ENCODE data around the gene PCNT.

Gene PCNT

DNA sequence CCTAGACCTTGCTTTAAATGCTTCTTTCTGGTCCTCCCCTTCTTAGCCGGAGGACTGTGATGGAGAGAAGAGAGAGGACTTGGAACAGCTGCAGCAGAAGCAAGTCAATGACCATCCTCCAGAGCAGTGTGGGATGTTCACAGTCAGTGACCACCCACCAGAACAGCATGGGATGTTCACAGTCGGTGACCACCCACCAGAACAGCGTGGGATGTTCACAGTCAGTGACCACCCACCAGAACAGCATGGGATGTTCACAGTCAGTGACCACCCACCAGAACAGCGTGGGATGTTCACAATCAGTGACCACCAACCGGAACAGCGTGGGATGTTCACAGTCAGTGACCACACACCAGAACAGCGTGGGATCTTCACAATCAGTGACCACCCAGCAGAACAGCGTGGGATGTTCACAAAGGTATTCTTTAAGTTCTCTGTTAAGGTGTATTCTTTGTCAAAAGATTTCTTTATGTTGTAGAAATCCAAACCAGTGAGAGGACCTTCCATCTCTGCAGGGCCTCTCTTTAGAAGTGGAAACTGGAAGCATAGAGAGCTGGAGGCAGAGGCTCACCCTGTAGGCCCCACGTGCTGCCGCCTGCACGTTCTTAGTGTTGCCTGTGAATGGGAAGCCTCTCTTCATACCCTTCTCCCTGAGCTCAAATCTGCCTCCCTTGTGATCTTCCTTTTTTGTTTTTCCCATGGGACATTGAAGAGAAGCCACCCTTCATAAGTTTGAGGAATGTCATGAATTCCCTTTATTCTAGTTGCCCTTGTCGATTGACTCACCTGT, 10.6 kb downstream of the PCNT start:
- H3K4me3 ChIP-seq (ENCODE audit: low read depth, low read length) = no peak overlapping the region
- H3K36me3 ChIP-seq (ENCODE audit: insufficient read depth, low read length) = peaks cover 34% of the 10 kb centered on the region
- peaks cover 31% of the 10 kb centered on the region for H3K79me2 ChIP-seq (ENCODE audit: control insufficient read depth, insufficient read depth, low read length, unreplicated experiment)
- H2AFZ ChIP-seq (ENCODE audit: low read length, unreplicated experiment) = no peak overlapping the region
- H3K27me3 ChIP-seq (ENCODE audit: insufficient read depth, low read length) = no peaks in the 10 kb centered on the region
- peaks cover 12% of the 10 kb centered on the region for H3K4me1 ChIP-seq (ENCODE audit: control insufficient read depth, insufficient read depth, low read length, unreplicated experiment)
- H3K27ac ChIP-seq (ENCODE audit: low read depth, low read length) = no peak overlapping the region

GRCh38 chr21:46336603-46337002, 12.6 kb downstream of the PCNT start:
- Histone ChIP-seq H3K36me3 (ENCODE audit: insufficient read depth, low read length) (peaks cover 40% of the 10 kb centered on the region), H2AFZ (ENCODE audit: low read length, unreplicated experiment) (no peak overlapping the region), H3K4me3 (ENCODE audit: low read depth, low read length) (no peak overlapping the region), H3K79me2 (ENCODE audit: control insufficient read depth, insufficient read depth, low read length, unreplicated experiment) (peaks cover 21% of the 10 kb centered on the region), H3K4me1 (ENCODE audit: control insufficient read depth, insufficient read depth, low read length, unreplicated experiment) (peaks cover 12% of the 10 kb centered on the region), H3K27me3 (ENCODE audit: insufficient read depth, low read length) (no peaks in the 10 kb centered on the region), H3K27ac (ENCODE audit: low read depth, low read length) (no peak overlapping the region)

- H3K36me3 ChIP-seq (ENCODE audit: insufficient read depth, low read length) = peaks cover 34% of the 10 kb centered on the region
- H3K79me2 ChIP-seq (ENCODE audit: control insufficient read depth, insufficient read depth, low read length, unreplicated experiment) = peaks cover 42% of the 10 kb centered on the region
- H3K4me1 ChIP-seq (ENCODE audit: control insufficient read depth, insufficient read depth, low read length, unreplicated experiment) = no peaks in the 10 kb centered on the region
- H3K4me3 ChIP-seq (ENCODE audit: low read depth, low read length) = no peak overlapping the region
- H3K27ac ChIP-seq (ENCODE audit: low read depth, low read length) = no peak overlapping the region
- H3K27me3 ChIP-seq (ENCODE audit: insufficient read depth, low read length) = no peaks in the 10 kb centered on the region
- H2AFZ ChIP-seq (ENCODE audit: low read length, unreplicated experiment) = no peak overlapping the region
These were observed 17.0 kb downstream of the PCNT start for GRCh38 chr21:46340998-46341397.

GRCh38 chr21:46344219-46344915, 20.4 kb downstream of the PCNT start:
- Histone ChIP-seq H3K36me3 (ENCODE audit: insufficient read depth, low read length) (peaks cover 17% of the 10 kb centered on the region), H3K27ac (ENCODE audit: low read depth, low read length) (no peak overlapping the region), H3K79me2 (ENCODE audit: control insufficient read depth, insufficient read depth, low read length, unreplicated experiment) (peaks cover 29% of the 10 kb centered on the region), H3K4me3 (ENCODE audit: low read depth, low read length) (no peak overlapping the region), H2AFZ (ENCODE audit: low read length, unreplicated experiment) (no peak overlapping the region), H3K27me3 (ENCODE audit: insufficient read depth, low read length) (no peaks in the 10 kb centered on the region), H3K4me1 (ENCODE audit: control insufficient read depth, insufficient read depth, low read length, unreplicated experiment) (no peaks in the 10 kb centered on the region)

DNA sequence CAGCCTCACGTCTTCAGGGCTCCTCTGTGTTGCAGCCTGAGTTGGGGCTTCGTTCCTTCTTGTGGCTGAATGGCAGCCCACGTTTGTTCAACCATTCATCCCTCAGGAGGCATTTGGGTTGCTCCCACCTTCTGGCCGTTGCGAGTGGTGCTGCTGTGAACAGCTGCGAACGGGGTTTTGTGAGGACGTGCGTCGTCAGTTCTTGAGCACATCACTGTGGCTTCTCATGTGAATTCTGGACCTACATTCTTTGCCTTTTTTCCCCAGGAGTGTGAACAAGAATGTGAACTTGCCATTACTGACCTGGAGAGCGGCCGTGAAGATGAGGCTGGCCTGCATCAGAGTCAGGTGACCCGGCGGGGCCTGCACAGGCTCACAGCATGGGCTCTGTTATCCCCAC, 21.9 kb downstream of the PCNT start:
- peaks cover 13% of the 10 kb centered on the region for H3K36me3 ChIP-seq (ENCODE audit: insufficient read depth, low read length)
- H3K4me3 ChIP-seq (ENCODE audit: low read depth, low read length) = no peak overlapping the region
- H3K27ac ChIP-seq (ENCODE audit: low read depth, low read length) = no peak overlapping the region
- H3K79me2 ChIP-seq (ENCODE audit: control insufficient read depth, insufficient read depth, low read length, unreplicated experiment) = peaks cover 21% of the 10 kb centered on the region
- H3K27me3 ChIP-seq (ENCODE audit: insufficient read depth, low read length) = no peaks in the 10 kb centered on the region
- H3K4me1 ChIP-seq (ENCODE audit: control insufficient read depth, insufficient read depth, low read length, unreplicated experiment) = no peaks in the 10 kb centered on the region
- H2AFZ ChIP-seq (ENCODE audit: low read length, unreplicated experiment) = no peak overlapping the region

GRCh38 chr21:46346296-46347202, 22.6 kb downstream of the PCNT start:
- no peak overlapping the region for H3K4me3 ChIP-seq (ENCODE audit: low read depth, low read length)
- H3K27me3 ChIP-seq (ENCODE audit: insufficient read depth, low read length) = no peaks in the 10 kb centered on the region
- H2AFZ ChIP-seq (ENCODE audit: low read length, unreplicated experiment) = no peak overlapping the region
- H3K36me3 ChIP-seq (ENCODE audit: insufficient read depth, low read length) = peaks cover 16% of the 10 kb centered on the region
- H3K27ac ChIP-seq (ENCODE audit: low read depth, low read length) = no peak overlapping the region
- no peaks in the 10 kb centered on the region for H3K4me1 ChIP-seq (ENCODE audit: control insufficient read depth, insufficient read depth, low read length, unreplicated experiment)
- H3K79me2 ChIP-seq (ENCODE audit: control insufficient read depth, insufficient read depth, low read length, unreplicated experiment) = peaks cover 21% of the 10 kb centered on the region

DNA sequence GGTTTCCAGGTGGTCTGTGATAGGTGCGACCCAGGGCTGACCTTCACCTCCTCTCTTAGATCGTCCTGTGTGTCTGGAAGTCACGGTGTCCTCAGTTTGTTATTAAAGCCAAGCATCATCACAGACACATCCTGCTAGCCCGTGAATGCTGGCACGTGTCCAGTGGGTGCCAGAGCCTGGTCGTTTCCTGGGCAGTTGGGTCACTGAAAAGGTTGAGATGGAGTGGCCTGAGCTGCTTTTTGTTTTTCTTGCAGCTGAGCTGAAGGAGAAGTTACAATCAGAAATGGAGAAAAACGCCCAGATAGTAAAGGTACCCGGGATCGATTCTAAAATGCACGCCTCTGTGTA, 23.2 kb downstream of the PCNT start:
- Histone ChIP-seq H3K4me3 (ENCODE audit: low read depth, low read length) (no peak overlapping the region), H3K4me1 (ENCODE audit: control insufficient read depth, insufficient read depth, low read length, unreplicated experiment) (no peaks in the 10 kb centered on the region), H3K79me2 (ENCODE audit: control insufficient read depth, insufficient read depth, low read length, unreplicated experiment) (peaks cover 21% of the 10 kb centered on the region), H3K27ac (ENCODE audit: low read depth, low read length) (no peak overlapping the region), H3K27me3 (ENCODE audit: insufficient read depth, low read length) (no peaks in the 10 kb centered on the region), H2AFZ (ENCODE audit: low read length, unreplicated experiment) (no peak overlapping the region), H3K36me3 (ENCODE audit: insufficient read depth, low read length) (peaks cover 16% of the 10 kb centered on the region)

GRCh38 chr21:46347791-46348381, 23.9 kb downstream of the PCNT start:
- Histone ChIP-seq H3K4me1 (ENCODE audit: control insufficient read depth, insufficient read depth, low read length, unreplicated experiment) (no peaks in the 10 kb centered on the region), H3K36me3 (ENCODE audit: insufficient read depth, low read length) (peaks cover 16% of the 10 kb centered on the region), H2AFZ (ENCODE audit: low read length, unreplicated experiment) (no peak overlapping the region), H3K79me2 (ENCODE audit: control insufficient read depth, insufficient read depth, low read length, unreplicated experiment) (peaks cover 21% of the 10 kb centered on the region), H3K27me3 (ENCODE audit: insufficient read depth, low read length) (no peaks in the 10 kb centered on the region), H3K4me3 (ENCODE audit: low read depth, low read length) (no peak overlapping the region), H3K27ac (ENCODE audit: low read depth, low read length) (no peak overlapping the region)

DNA sequence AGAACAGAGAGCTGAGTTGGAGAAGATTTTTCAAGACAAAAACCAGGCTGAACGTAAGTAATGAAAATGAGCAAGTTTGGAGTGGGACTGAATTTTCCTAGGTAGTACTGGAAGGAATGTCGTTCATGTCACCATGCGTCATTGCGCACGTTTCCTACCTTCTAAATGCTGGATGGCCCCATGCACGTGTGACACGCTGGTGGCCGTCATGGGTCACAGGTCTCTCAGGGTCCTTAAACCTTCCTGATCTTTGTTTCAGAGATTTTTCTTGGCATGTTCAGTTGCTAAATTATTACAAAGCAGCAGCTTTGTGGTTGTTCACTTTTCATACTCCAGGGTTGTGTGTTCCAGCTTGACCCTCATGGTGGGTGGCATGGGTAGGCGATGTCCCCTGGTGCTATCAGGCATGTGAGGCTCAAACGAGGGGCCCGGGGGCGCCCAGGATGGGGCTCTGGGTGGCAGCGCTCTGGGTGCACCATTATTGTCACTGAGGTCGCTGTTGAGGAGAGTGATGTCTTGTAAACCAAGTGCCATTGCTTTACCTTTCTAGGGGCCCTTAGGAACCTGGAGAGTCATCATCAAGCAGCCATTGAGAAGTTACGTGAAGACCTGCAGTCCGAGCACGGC, 25.3 kb downstream of the PCNT start:
- H3K4me1 ChIP-seq (ENCODE audit: control insufficient read depth, insufficient read depth, low read length, unreplicated experiment) = no peaks in the 10 kb centered on the region
- no peaks in the 10 kb centered on the region for H3K27me3 ChIP-seq (ENCODE audit: insufficient read depth, low read length)
- H2AFZ ChIP-seq (ENCODE audit: low read length, unreplicated experiment) = no peak overlapping the region
- H3K27ac ChIP-seq (ENCODE audit: low read depth, low read length) = no peak overlapping the region
- H3K79me2 ChIP-seq (ENCODE audit: control insufficient read depth, insufficient read depth, low read length, unreplicated experiment) = peaks cover 13% of the 10 kb centered on the region
- H3K36me3 ChIP-seq (ENCODE audit: insufficient read depth, low read length) = peaks cover 16% of the 10 kb centered on the region
- no peak overlapping the region for H3K4me3 ChIP-seq (ENCODE audit: low read depth, low read length)

DNA sequence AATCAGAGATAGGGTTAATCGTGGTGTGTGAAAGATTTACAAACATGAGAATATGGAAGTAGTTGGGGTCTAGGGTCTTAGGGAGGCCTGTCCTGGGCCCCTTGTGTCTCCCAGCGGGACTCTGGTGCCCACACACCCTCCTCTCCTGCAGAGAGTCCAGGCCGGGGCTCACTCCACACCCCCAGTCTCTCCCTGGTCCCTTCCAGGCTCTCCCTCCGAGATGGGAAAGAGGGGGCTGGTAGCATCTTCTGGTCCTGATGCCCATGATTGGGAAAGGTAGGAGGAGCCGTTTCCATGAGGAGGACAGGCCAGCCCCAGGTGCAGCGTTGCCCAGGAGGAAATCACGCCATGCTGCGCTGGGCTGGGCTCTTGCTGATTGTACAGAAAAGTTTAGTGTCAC, 26.6 kb downstream of the PCNT start:
- H3K27me3 ChIP-seq (ENCODE audit: insufficient read depth, low read length) = no peaks in the 10 kb centered on the region
- no peak overlapping the region for H3K27ac ChIP-seq (ENCODE audit: low read depth, low read length)

More for the DNA sequence above, 26.6 kb downstream of the PCNT start:
- no peak overlapping the region for H3K4me3 ChIP-seq (ENCODE audit: low read depth, low read length)
- H3K36me3 ChIP-seq (ENCODE audit: insufficient read depth, low read length) = peaks cover 16% of the 10 kb centered on the region
- H3K79me2 ChIP-seq (ENCODE audit: control insufficient read depth, insufficient read depth, low read length, unreplicated experiment) = peaks cover 2% of the 10 kb centered on the region
- no peaks in the 10 kb centered on the region for H3K4me1 ChIP-seq (ENCODE audit: control insufficient read depth, insufficient read depth, low read length, unreplicated experiment)
- H2AFZ ChIP-seq (ENCODE audit: low read length, unreplicated experiment) = no peak overlapping the region

Data from ACC112 (cell line).